Ovary (tissue), 3 donors: ENCODE data around the gene CC2D2A.

Experiments used
- CTCF ChIP-seq, 3 donors: fragments of 450-650 bp in 2 of 3; fragments of 200-600 bp in 1 of 3; IDR thresholded peaks; one replicate each; pipeline versions ENCODE4 v1.5.1 to v1.8.0; 2016 to 2022; ENCODE audit warnings: antibody characterized with exemption in 3 of 3, mild to moderate bottlenecking in 1 of 3
- EP300 ChIP-seq: sonication (generic); formaldehyde crosslinking; IDR thresholded peaks from one replicate; pipeline ENCODE4 v1.6.1; 2017; ENCODE audit warnings: antibody characterized with exemption
- POLR2A ChIP-seq: fragments of 450-650 bp; IDR thresholded peaks from one replicate; pipeline ENCODE4 v1.6.1; 2017; ENCODE audit warnings: antibody characterized with exemption, mild to moderate bottlenecking, moderate library complexity
- donor health status: DM: no; HTN: no; CAD: no.

GRCh38 chr4:15479913-15480185, 10.2 kb downstream of the CC2D2A start:
- TF ChIP-seq CTCF (IDR thresholded peaks at IDR 0.05) (no peak), POLR2A (no peak), EP300 (no peak)
